ENCODE measurements around the gene GRAP. TPM values are rescaled to one million over a fixed set of nuclear protein-coding genes. Genes with fewer than 3 reads are reported as not detected.
A peak's percentile ranks its signal among the peaks of the same experiment; 100 is the strongest.
"Not testable (repeated sequence)": the region's sequence is repeated elsewhere in the genome, so short reads cannot be mapped to it uniquely, and the experiment has no call there.

Gene GRAP
- total and polyA plus RNA-seq, 10 donors, result 36.2 to 114 (median 47.4) TPM

- WGBS, 5 donors, result 0% methylated on average over 1 to 8 of the region's 17 CpGs; no CpG with 5 or more reads in 1 of the 5 donors
- not testable (repeated sequence) for H3K36me3 ChIP-seq
- H3K27ac ChIP-seq, result peak overlapping the region in 3 of 8 donors; percentile 33 to 64 (median 64)
These were observed 17.6 kb upstream of the GRAP start for GRCh38 chr17:19064378-19064777.

GRCh38 chr17:19063326-19063956 is 16.7 kb upstream of the GRAP start:
- intact Hi-C loops (cut with DNase I; ENCODE audit: low total_unique reads), result not testable (repeated sequence)

More at GRCh38 chr17:19064378-19064777, 17.6 kb upstream of the GRAP start:
- H3K9me3 ChIP-seq; intact Hi-C loops (cut with DNase I; ENCODE audit: low total_unique reads); H3K4me1 ChIP-seq; H3K27me3 ChIP-seq (replicated peaks in 1 of 7): not testable (repeated sequence)
- peak; percentile 37 for DNase-seq
- peak overlapping the region in 2 of 8 donors; percentile 30 to 56 for H3K4me3 ChIP-seq

GRCh38 chr17:19062718-19063325 is 16.1 kb upstream of the GRAP start:
- intact Hi-C loops (cut with DNase I; ENCODE audit: low total_unique reads); H3K27ac ChIP-seq; H3K27me3 ChIP-seq (replicated peaks in 1 of 7); H3K9me3 ChIP-seq; H3K4me1 ChIP-seq; H3K4me3 ChIP-seq; H3K36me3 ChIP-seq; DNase-seq: not testable (repeated sequence)
- no CpG with 5 or more reads among the region's 20 CpGs for WGBS, 5 donors

More at GRCh38 chr17:19063326-19063956, 16.7 kb upstream of the GRAP start:
- H3K27me3 ChIP-seq (replicated peaks in 1 of 7); H3K4me1 ChIP-seq; H3K36me3 ChIP-seq; H3K4me3 ChIP-seq; H3K9me3 ChIP-seq: not testable (repeated sequence)
- TF ChIP-seq POLR2A (IDR thresholded peaks at IDR 0.05), result peak in 2 of 3 donors; percentile 60 to 74
- peak; percentile 44 to 97 (median 85) for TF ChIP-seq POLR2AphosphoS5 (IDR thresholded peaks at IDR 0.05)
- H3K27ac ChIP-seq, result peak overlapping the region in 6 of 8 donors; percentile 45 to 81 (median 74)
- DNase-seq, result peak; percentile 92
- WGBS, 5 donors, result 0 to 1% (median 0%) methylated on average over 19 to 34 of the region's 44 CpGs; no CpG with 5 or more reads in 1 of the 5 donors

GRCh38 chr17:19062009-19062717 is 15.4 kb upstream of the GRAP start:
- Histone ChIP-seq H3K4me3 (peak overlapping the region in 1 of 8 donors; percentile 23), H3K27ac (peak overlapping the region in 5 of 8 donors; percentile 46 to 74 (median 64))
- DNase-seq, result peak; percentile 81
- TF ChIP-seq POLR2AphosphoS5 (IDR thresholded peaks at IDR 0.05), result peak in 1 of 3 donors; percentile 58
- H3K27me3 ChIP-seq (replicated peaks in 1 of 7); H3K36me3 ChIP-seq; H3K9me3 ChIP-seq; H3K4me1 ChIP-seq; intact Hi-C loops (cut with DNase I; ENCODE audit: low total_unique reads): not testable (repeated sequence)
- 0 to 1% (median 0%) methylated on average over 19 to 24 of the region's 51 CpGs; no CpG with 5 or more reads in 1 of the 5 donors for WGBS, 5 donors

GRCh38 chr17:19055447-19055846 is 8.7 kb upstream of the GRAP start:
- intact Hi-C loops (cut with DNase I; ENCODE audit: low total_unique reads); H3K9me3 ChIP-seq; H3K4me1 ChIP-seq; H3K27ac ChIP-seq; H3K36me3 ChIP-seq; DNase-seq; H3K4me3 ChIP-seq; H3K27me3 ChIP-seq (replicated peaks in 1 of 7): not testable (repeated sequence)
- WGBS, 5 donors, result no CpG with 5 or more reads among the region's 12 CpGs

- H3K36me3 ChIP-seq; intact Hi-C loops (cut with DNase I; ENCODE audit: low total_unique reads); H3K27me3 ChIP-seq (replicated peaks in 1 of 7); H3K27ac ChIP-seq; H3K4me1 ChIP-seq; H3K9me3 ChIP-seq; H3K4me3 ChIP-seq: not testable (repeated sequence)
- DNase-seq, result peak; percentile 9
- 21 to 38% (median 32%) methylated on average over 2 to 4 of the region's 7 CpGs; no CpG with 5 or more reads in 2 of the 5 donors for WGBS, 5 donors
These were observed 2.1 kb upstream of the GRAP start for GRCh38 chr17:19048826-19049225.

GRCh38 chr17:19047510-19047909 is 753 bp upstream of the GRAP start:
- DNase-seq, result peak; percentile 56

GRCh38 chr17:19044643-19045042 is 2.1 kb downstream of the GRAP start:
- H3K27me3 ChIP-seq (replicated peaks in 1 of 7); intact Hi-C loops (cut with DNase I; ENCODE audit: low total_unique reads); DNase-seq; H3K9me3 ChIP-seq; H3K27ac ChIP-seq; H3K4me3 ChIP-seq; H3K4me1 ChIP-seq; H3K36me3 ChIP-seq: not testable (repeated sequence)
- no CpG with 5 or more reads among the region's 9 CpGs for WGBS, 5 donors

More at GRCh38 chr17:19047510-19047909, 753 bp upstream of the GRAP start:
- H3K27ac ChIP-seq; H3K27me3 ChIP-seq (replicated peaks in 1 of 7); intact Hi-C loops (cut with DNase I; ENCODE audit: low total_unique reads); H3K4me1 ChIP-seq; H3K36me3 ChIP-seq; H3K4me3 ChIP-seq; H3K9me3 ChIP-seq: not testable (repeated sequence)
- 88 to 100% (median 98%) methylated on average over 4 to 5 of the region's 7 CpGs for WGBS, 5 donors

- WGBS, 5 donors, result no CpG with 5 or more reads among the region's 8 CpGs
- DNase-seq; H3K36me3 ChIP-seq; H3K27me3 ChIP-seq (replicated peaks in 1 of 7); H3K4me1 ChIP-seq; H3K9me3 ChIP-seq; H3K4me3 ChIP-seq; intact Hi-C loops (cut with DNase I; ENCODE audit: low total_unique reads): not testable (repeated sequence)
- peak overlapping the region in 3 of 8 donors; percentile 56 to 69 (median 59) for H3K27ac ChIP-seq
These were observed 3.7 kb downstream of the GRAP start for GRCh38 chr17:19043032-19043431.

GRCh38 chr17:19042369-19042768 is 4.4 kb downstream of the GRAP start:
- no CpG with 5 or more reads among the region's 14 CpGs for WGBS, 5 donors
- H3K27ac ChIP-seq; H3K9me3 ChIP-seq; intact Hi-C loops (cut with DNase I; ENCODE audit: low total_unique reads); H3K27me3 ChIP-seq (replicated peaks in 1 of 7); H3K36me3 ChIP-seq; DNase-seq; H3K4me3 ChIP-seq; H3K4me1 ChIP-seq: not testable (repeated sequence)
